GM21786 (cell line): ENCODE data around the gene KRTAP25-1.

Experiments used
- ATAC-seq: cut with Tn5 transposase; IDR thresholded peaks from one replicate; pipeline ENCODE4 v1.9.1; 2021; ENCODE audit not compliant: unreplicated experiment

Gene KRTAP25-1, protein sequence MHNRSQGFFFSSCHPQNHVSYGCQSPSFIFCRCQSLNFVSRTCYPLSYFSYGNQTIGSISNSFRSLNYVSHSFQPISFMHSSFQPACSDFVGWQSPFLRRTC

DNA sequence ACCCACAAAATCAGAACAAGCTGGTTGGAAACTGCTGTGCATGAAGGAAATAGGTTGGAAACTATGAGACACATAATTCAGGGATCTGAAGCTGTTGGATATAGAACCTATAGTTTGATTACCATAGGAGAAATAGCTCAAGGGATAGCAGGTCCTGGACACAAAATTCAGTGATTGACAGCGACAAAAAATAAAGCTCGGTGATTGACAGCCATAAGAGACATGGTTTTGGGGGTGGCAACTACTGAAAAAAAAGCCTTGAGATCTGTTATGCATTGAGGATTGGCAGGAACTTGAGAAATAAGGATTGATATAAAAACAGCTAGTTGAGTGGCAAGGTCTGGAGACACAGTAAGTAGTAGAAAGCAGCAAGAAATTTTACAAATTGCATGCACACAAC, at the start of gene KRTAP25-1:
TSS of gene KRTAP25-1 (minus strand) at position 300 of the 400 bp plus-strand sequence. CDS start at position 276, 24 bp downstream.
- ATAC-seq, result no peak

DNA sequence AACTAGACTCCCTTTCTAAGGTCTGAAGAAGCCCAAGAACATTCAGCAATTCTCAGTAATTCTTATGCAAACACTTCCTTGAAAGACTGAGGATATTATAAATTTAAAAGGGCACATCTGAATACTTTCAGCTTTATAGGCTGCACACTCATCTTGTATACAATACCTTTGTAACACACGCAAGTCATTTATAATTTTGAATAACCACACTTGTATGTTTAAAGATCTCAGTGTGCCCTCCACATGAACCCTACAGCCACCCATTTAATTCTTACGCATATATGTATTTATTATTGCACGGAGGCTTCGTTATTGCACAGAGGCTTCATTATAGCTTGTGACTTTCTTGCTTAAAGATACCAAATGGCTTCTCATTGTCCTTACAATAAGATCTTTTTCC, 49.4 kb upstream of the KRTAP25-1 start:
- no peak for ATAC-seq

DNA sequence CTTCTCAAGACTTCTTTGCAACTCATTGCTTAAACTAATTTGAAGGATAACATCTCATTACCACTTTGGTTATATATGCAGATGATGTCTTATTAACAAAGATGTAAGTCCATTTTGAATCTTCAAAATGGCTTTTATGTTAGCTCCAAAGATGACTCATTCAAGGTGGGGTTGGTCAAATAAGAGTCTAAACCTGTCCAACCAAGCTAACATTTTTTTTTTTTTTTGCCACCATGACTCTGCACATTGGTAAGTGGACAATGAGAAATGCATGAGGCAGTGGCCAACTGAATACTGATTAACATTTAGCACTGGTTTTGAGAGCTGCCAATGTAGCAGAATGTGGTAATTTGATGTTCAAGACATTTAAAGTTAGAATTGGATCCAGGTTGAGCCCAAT, 48.5 kb upstream of the KRTAP25-1 start:
- no peak for ATAC-seq

DNA sequence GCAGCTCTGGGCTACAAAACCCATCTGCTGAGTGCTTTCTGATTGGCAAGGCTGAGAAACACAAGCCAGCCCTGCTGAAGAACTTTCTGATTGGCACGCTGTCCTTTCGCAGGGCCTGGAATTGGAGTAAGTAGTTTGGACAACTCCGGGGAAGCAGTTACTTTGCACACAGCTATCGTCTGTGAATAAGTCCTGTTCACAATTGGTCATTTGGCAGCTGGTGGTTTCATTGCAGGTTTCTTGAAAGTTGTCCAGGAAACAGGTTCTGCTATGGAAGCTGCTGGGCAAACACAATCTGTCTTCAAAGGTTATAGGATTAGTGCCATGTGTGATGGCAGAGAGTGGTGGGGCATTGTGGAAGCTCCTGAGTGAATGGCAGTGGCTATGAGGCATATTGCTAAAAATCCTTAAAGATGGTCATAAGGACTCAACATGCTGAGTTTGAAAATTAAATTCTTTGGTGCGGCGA, 48.0 kb upstream of the KRTAP25-1 start, which contains the start of gene KRTAP27-1:
TSS of gene KRTAP27-1 (minus strand) at position 419 of the 469 bp plus-strand sequence. CDS start at position 393, 26 bp downstream.
- no peak for ATAC-seq

DNA sequence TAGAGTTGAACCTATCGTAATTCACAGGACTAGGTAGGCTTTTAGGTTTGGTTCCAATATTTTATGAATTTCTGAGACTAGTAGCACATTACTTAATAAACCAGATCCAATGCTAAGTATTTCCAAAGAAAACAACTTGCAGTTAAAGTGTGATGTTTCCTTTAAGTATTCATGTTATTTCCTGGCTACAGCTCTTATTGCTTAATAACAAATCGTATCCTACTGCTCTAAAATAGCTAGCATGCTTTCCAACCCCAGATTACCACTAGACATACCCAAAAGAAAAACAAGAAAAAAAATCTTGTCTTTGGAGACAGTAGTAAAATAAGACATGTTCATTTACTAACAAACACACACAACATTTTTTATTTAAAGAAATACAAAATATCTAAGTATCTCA, 47.3 kb upstream of the KRTAP25-1 start:
- no peak for ATAC-seq

DNA sequence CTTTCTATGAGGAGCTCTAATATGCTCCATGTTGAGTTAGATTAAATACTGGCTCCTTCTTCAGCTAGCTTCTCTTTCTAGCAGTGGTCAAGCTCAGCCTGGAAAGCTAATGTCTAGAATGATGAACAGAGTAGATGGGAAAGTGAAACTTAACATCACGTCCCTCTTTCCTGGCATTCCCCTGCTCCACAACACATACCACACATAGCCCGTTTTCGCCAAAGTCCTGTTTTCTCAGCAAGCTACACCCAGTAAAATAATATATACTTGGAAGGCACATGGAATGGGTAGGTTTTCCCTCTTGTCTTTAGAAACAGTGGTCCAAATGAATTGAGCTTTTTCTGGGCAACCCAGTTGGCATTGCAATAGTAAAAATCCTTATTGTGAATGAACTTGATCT, 44.4 kb upstream of the KRTAP25-1 start:
- no peak for ATAC-seq

DNA sequence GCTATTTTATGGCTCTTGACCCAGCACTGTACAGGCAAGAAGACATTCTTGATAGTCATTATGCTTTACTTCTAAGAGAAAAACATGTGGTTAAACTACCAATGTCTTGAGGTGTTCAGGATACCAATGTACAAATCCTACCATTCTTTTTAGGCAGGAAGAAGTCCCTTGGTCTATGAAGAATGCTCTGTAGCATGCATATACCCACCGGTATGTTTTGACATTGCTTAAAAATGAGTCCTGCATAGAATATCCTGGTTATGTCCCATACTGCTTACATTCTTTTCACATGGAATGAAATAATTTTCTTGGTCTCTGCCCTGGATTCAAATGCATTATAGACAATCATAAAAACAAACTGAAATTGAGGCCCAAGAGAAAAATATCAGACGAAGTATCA, 43.4 kb upstream of the KRTAP25-1 start:
- ATAC-seq, result no peak

DNA sequence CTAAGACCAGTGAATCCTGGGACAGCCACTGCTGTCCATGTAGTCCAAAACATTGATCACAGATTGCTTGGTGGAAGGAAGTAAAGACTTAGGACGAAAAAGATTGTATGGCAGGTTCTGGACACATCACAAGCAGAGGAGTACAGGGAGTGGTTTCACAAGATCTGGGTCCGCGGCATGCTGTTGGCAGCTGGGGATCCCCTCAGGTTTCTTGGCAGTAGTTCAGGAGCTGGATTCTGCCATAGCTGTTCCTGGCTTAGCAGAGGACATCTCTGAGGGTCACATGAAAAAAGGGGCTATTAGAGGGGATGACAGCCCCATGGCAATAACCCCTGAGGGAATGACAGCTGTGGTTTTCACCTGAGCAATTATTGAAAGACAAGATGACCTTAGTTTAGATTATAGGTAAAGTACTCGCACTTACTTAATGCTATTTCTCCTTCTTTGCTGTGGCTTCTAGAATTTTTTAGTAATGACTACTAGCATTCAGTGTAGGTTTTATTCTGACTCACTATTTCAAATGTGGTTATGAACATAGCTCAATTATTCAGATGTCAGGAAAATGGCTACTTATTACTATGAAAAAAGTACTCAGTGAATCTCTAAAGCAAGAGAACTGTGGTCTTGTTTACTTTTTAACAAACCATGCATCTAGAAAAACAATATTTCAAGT, 40.0 kb upstream of the KRTAP25-1 start:
- no peak for ATAC-seq

DNA sequence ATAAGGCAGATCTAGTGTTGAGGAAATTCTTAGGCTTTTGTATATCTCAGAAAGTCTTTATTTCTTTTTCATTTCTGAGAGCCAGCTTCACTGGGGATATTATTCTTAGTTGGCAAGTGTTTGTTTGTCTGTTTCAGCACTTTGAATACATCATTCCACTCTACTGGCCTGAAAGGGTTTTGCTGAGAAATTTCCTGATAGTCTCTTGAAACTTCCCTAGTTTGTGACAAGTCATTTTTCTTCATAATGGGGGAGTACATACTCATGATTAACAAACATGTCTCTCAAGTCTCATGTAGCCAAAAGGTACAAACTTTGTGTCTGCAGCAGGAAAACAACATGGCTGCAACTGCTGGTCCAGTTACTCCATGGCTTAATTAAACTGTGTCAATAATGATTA, 37.1 kb upstream of the KRTAP25-1 start:
- ATAC-seq, result no peak

DNA sequence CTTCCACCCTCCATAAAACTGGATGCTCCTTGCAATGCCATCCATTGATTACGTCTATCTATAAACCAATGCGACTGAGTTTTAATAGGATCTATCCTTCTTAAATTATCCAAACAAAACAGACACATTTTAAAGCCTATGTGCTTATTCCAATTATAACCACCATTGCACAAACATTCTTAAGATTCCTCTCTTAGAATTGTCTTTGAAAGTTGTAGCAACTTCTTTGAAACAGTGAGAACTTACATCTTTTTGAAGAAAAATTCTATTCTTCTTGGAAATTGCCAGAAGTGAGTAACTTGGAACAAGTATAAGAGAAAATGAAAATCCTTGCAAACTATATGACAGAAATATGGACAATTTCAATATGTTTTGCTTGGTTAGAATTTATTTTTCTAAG, 30.9 kb upstream of the KRTAP25-1 start, which contains the start of gene KRTAP26-1:
TSS of gene KRTAP26-1 (minus strand) at position 101 of the 400 bp plus-strand sequence. CDS start 280 bp downstream, outside the sequence.
- ATAC-seq, result no peak

DNA sequence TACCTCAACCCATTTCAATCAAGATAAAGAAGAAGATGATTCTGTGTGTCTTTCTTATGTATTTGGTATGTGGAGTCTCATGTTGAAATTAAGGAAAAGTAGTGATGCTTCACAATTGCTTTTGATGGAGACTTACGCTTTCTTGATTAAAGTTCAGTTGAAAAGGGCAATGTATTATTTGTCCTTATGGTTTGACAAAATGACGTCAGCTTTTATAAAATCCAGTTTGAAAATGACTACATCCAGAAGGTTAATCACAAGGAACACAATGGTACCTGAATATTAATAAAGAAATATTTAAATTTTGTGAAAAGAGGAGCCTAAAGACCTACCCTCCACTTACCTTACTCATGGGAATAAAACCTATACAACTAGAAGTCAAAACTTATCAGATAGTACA, 26.4 kb upstream of the KRTAP25-1 start:
- no peak for ATAC-seq

DNA sequence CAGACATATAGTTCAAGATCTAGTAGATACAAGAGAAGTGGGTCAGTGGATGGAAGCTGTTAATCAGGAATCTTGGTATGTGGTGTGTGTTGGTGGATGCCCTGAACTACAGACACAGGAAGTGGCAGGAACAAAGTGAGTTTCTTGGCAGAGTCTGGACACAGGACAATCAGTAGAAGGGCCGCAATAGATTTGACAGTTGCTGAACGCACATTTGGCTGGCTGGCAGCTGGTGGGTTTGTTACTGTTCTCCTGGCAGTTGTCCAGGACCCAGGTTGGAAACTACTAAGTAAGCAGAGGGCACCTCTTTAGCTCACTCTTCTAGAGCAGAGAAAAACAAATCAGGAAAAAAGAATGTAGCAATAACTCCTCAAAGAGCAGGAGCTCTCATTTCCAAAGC, 17.6 kb upstream of the KRTAP25-1 start:
- ATAC-seq, result no peak

DNA sequence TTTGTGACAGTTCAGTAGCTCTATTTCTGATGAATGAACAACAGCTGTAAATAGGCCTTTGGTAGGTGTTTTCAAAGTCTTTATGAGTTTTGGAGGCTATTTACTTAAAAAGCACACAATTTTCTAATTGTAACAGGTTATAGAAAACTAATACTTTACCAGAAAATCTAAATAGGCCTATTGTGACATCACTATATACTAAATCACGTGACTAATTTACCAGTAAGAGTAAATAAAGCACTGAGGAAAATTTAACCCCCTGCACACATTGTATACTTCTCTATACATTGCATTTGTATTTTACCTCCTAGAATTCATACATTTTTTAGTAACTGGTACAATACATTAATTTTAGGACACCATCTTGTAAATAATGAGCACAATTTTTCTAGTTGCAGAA, 15.8 kb upstream of the KRTAP25-1 start:
- ATAC-seq, result no peak

DNA sequence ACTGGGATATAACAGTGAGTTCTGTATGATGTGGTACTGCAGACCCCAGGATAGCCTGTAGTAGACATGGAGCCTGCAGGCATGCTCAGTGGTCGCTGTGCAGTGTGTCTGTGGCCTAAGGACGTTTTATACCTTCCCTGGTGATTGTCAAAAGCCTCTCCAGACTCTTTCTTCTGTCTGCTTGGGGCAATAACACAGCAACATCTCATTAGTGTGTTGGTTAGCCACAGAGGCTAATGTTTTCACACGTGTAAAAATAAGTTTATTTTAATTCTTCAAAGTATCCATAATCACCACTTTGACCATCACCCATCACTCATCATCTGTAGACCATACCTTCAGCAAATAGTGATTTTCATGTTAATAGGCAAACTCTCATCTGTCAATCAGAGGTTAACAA, 6.5 kb downstream of the KRTAP25-1 start, which contains the start of gene KRTAP24-1:
TSS of gene KRTAP24-1 (minus strand) at position 101 of the 400 bp plus-strand sequence. CDS start at position 83, 18 bp downstream.
- ATAC-seq, result no peak

DNA sequence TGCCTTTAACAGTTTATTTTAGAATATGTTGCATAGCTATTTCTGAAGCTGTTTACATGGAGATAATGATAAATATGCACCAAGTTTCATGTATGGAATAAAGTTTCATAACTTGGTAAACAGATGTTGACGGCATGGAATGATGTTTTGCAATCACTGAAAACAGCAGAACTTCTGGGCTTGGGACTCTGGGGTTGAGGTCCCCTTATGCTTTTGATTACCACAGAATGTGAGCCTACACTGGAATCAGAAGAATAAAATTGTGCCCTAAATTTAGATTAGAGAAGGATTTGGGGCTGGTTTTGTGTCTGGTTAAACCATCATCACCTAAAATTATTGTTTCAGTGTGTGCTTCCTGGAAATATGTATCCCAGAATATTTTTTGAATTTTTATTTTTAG, 17.7 kb downstream of the KRTAP25-1 start:
- ATAC-seq, result no peak

DNA sequence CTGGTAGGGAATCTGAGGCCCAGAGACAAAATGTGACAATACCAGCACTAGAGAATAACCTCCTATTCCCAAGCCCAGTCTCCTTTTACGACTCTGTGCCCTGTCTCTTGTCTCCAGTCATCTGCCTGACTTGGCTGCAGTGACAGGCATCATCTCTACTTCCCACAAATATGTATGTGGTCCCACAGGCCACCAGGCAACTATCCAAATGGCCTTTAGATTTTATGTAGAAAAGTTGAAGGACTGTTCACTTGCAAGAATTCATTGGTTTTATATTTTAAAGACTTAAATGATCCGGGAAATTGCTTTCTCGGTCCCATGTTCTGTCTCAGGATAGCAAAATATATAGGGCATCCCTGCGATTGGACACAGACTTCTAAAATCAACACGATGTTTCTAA, 18.2 kb downstream of the KRTAP25-1 start:
- ATAC-seq, result no peak

DNA sequence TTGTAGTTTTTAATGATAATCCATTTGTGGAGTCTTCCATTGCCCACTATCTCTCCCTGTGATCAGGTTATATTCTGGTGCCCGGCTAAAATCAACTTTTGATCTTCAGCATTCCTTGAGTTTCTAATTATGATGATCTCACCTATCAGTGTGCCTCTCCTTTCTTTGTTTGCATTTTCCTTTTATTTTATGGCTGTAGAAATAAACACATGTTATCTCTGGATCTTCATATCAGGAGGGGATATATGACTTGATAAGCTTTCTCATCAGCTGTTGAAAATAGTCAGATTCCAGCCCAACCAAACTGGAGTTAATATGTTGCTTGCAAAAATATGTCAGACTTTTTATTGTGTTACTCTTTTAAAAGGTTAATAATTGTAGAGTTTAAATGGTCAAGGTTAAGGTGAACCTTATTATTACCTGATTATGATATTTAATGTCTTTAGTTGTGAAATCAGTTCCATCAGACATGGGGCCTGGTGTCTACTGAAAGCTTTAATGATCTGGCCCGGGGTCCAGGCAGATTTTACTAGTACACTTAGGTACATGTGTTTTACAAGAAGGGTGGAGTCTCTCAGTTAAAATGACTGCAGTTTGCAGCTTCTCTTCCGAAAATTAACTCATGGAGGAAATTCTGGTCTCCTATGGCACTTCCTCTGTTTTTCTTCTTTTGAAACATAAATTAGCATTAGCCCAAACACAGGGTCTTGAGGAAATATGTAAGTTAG, 19.3 kb downstream of the KRTAP25-1 start:
- no peak for ATAC-seq

DNA sequence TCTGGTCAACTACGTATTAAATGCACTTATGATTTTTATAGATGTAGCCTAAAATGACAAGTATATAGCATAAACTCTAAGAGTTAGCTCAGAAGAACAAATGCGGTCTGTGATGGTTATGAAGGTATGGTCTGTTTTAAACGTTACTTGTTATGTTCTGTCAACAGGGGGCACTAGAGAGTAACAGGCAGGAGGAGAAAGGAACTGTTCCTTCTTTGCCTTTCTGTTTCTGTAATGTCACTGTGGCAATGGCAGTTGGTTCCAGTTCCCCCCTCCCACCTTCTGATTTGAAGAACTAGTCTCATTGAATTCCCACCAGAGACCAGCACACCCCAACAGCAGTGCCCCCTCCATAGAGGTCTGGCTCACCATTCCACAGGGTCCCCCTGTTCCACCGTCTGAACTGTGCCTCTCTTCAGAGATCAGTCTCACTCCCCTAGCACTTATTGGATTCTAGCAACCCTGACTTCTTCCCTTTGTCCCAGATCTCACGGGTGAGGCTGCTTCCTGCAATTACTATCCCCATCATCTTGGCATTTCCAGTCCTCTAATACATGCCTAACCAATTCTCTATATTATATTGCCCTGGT, 20.6 kb downstream of the KRTAP25-1 start:
- no peak for ATAC-seq

DNA sequence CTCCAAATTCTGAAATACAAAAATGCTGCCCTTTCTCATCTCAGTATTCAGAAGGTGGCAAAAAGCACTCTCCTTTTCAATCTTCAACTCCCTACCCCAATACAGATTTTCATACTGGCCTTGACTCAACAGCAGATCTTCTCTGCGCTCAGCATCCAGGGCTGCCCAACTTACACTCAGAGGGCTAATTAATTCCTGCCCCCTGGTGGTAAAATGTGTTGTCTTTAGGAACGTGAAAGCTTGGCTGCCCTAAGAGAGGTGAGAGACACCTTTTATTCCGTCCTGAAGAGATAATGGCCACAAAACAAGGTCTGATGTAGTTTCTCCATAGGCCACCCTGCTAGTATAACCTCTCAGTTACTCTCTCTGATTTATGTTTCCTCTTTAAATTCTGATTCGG, 31.5 kb downstream of the KRTAP25-1 start:
- ATAC-seq, result no peak

DNA sequence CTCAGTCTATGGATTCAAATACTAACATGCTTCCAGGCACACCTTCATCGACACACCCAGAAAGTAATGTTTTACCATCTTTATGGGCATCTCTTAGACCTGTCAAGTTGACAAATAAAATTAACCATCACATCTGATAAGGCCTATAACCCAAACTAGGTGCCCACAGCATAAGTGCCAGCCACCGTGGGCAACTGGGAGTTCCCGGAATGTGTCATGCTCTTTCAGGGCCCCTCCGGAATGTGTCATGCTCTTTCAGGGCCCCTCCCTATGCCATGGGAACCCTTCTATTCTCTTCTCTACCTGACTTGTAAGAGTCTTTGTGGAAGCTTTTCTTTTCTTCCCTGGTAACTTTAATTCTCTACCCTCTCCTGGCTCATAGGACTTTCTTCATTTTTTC, 33.2 kb downstream of the KRTAP25-1 start:
- no peak for ATAC-seq

DNA sequence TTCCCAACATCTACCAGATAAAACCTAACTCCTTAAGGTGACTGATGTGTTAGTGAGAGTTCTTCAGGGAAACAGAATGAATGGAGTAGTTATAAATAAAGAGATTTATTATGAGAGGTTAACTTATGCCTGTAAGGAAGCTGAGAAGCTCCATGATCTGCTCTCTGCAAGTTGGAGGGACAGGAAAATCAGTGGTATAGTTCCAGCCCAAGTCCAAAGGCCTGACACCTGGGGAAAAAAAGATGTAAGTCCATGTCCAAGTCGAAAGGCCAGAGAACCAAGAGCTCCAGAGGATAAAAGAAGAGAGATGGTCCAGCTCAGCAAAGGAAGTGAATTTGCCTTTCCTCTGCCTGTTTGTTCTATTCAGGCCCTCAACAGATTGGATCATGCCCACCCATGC, 33.6 kb downstream of the KRTAP25-1 start:
- no peak for ATAC-seq

DNA sequence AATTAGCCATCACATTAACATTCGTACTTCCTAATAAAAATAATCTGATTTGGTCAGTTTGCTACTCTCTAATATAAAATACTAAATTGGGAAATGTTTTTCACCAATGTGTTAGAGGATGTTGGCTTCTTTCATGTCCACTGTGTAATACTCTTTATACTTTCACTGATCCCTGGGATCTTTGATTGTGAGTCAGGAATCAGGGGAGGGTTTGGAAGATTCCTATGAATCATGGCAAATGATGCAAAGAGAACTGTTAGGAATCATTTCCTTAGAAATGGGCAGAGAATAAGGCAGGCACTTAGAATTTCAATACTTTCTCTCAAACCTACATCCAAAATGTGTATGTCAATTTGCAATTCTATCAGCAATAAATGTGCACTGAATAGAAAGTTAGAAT, 37.5 kb downstream of the KRTAP25-1 start:
- ATAC-seq, result no peak
